Measurements from ENCODE around the gene SPATA6. TPM values are rescaled to one million over a fixed set of nuclear protein-coding genes. Genes with fewer than 3 reads are reported as not detected.

Gene SPATA6
- total and polyA plus RNA-seq, 2 of the 4 experiments (the other 2 are of a cell fraction), result 1.1 to 2.0 TPM

GRCh38 chr1:48506870-48507269 is 34.9 kb upstream of the SPATA6 start:
- Histone ChIP-seq H4K8ac (ENCODE audit: low read depth in 2 of 2, low read length in 2 of 2) (no peak overlapping the region), H3K4me2 (ENCODE audit: low read depth, low read length) (no peak overlapping the region), H2AK9ac (replicated peaks; ENCODE audit: low read depth, low read length, poor library complexity) (no peak overlapping the region), H3K4ac (ENCODE audit: low read depth, low read length) (no peak overlapping the region), H3K9ac (ENCODE audit: low read depth, low read length) (no peak overlapping the region), H3K23ac (ENCODE audit: low read depth, low read length) (no peak overlapping the region), H3K4me3 (ENCODE audit: insufficient read depth, low read depth, low read length) (no peak overlapping the region), H3K79me1 (ENCODE audit: low read depth in 1 of 2, low read length in 2 of 2) (no peaks in the 10 kb centered on the region), H3K9me1 (ENCODE audit: insufficient read depth, low read length) (no peaks in the 10 kb centered on the region), H3K27me3 (ENCODE audit: control insufficient read depth, insufficient read depth, low read length) (no peaks in the 10 kb centered on the region), H2BK15ac (ENCODE audit: low read depth, low read length) (no peak overlapping the region), H4K5ac (ENCODE audit: low read depth, low read length) (no peak overlapping the region), H3K27ac (ENCODE audit: insufficient read depth, low read length) (no peak overlapping the region), H2AK5ac (ENCODE audit: low read depth, low read length) (no peak overlapping the region), H3K18ac (ENCODE audit: low read depth, low read length) (no peak overlapping the region), H3K4me1 (ENCODE audit: control insufficient read depth, insufficient read depth, low read length) (no peaks in the 10 kb centered on the region), H3K36me3 (ENCODE audit: control insufficient read depth, insufficient read depth, low read length) (no peaks in the 10 kb centered on the region), H3K9me3 (ENCODE audit: control insufficient read depth, insufficient read depth, low read length) (no peaks in the 10 kb centered on the region), H2BK120ac (ENCODE audit: low read depth, low read length) (no peak overlapping the region), H2AFZ (replicated peaks; ENCODE audit: low read length, poor library complexity) (no peak overlapping the region), H3K56ac (ENCODE audit: extremely low read depth, insufficient read depth, low read length) (no peak overlapping the region), H4K91ac (ENCODE audit: insufficient read depth, low read depth, low read length) (no peak overlapping the region), H2BK5ac (ENCODE audit: low read depth, low read length, poor library complexity, severe bottlenecking) (no peak overlapping the region), H3K14ac (replicated peaks; ENCODE audit: low read depth, low read length) (no peak overlapping the region), H2BK20ac (ENCODE audit: low read depth, low read length) (no peak overlapping the region), H4K20me1 (ENCODE audit: insufficient read depth, low read length) (no peaks in the 10 kb centered on the region)
- ATAC-seq (ENCODE audit: low read depth) (no peak), DNase-seq (no peak)
- BruUV-seq (replicated peaks), result no TSS peak
- in situ Hi-C loops (cut with MboI; ENCODE audit: low sequenced_read_pairs) (loop anchor here (10.0 kb wide), 1 partner anchor 402 kb away; no protein-coding TSS in a partner anchor), dilution Hi-C loops (cut with HindIII; ENCODE audit: low sequenced_read_pairs, unreplicated experiment) (no loop called here), intact Hi-C loops (cut with micrococcal nuclease) (no loop called here)
- WGBS, 2 experiments (ENCODE audit: extremely low coverage in 2 of 2, insufficient read length in 1 of 2), result no CpG with 5 or more reads among the region's 1 CpG
- ChIA-PET CTCF (interaction anchor here (0.6 kb wide), 1 partner anchor 152 kb away, joined by 3 read pairs; no protein-coding TSS in a partner anchor), POLR2A (ENCODE audit: unreplicated experiment) (no interaction called here)
- no peak for TF ChIP-seq CTCF (conservative IDR thresholded peaks at IDR 0.05; ENCODE audit: low read depth, low read length)
- no peak for TF ChIP-seq POLR2A (IDR thresholded peaks at IDR 0.05; ENCODE audit: low read depth, low read length)
- TF ChIP-seq FOS (IDR thresholded peaks at IDR 0.05; ENCODE audit: low read depth, low read length), result no peak
- no peak for TF ChIP-seq RFX5 (IDR thresholded peaks at IDR 0.05; ENCODE audit: low read depth, low read length)
- TF ChIP-seq ELK1 (IDR thresholded peaks at IDR 0.05; ENCODE audit: borderline replicate concordance, low read depth, low read length), result no peak
- TF ChIP-seq RAD21 (IDR thresholded peaks at IDR 0.05; ENCODE audit: low read length), result no peak
- TF ChIP-seq MAFK (IDR thresholded peaks at IDR 0.05; ENCODE audit: low read depth, low read length), result no peak
- TF ChIP-seq CEBPB (IDR thresholded peaks at IDR 0.05; ENCODE audit: low read depth, low read length), result no peak
- TF ChIP-seq MAZ (IDR thresholded peaks at IDR 0.05; ENCODE audit: borderline replicate concordance, low read depth, low read length), result no peak
- no peak for TF ChIP-seq CHD1 (IDR thresholded peaks at IDR 0.05; ENCODE audit: low read depth, low read length)
- no peak for TF ChIP-seq MXI1 (IDR thresholded peaks at IDR 0.05; ENCODE audit: borderline replicate concordance, low read depth, low read length)
- no peak for TF ChIP-seq SMC3 (IDR thresholded peaks at IDR 0.05; ENCODE audit: low read depth, low read length)
- TF ChIP-seq USF2 (IDR thresholded peaks at IDR 0.05; ENCODE audit: low read depth, low read length), result no peak
- no peak for TF ChIP-seq RCOR1 (IDR thresholded peaks at IDR 0.05; ENCODE audit: insufficient replicate concordance, low read length)
- TF ChIP-seq NFE2L2 (IDR thresholded peaks at IDR 0.05; ENCODE audit: low read depth, low read length), result no peak
